PC-9 (cell line): Measurements from ENCODE around the gene MELTF. TPM values are rescaled to one million over a fixed set of nuclear protein-coding genes. Genes with fewer than 3 reads are reported as not detected.

Source experiments
- BruUV-seq: library from RNA; stranded (reverse); fragments of 400-500 nt; replicated peaks from 2 replicates; lab custom pipeline; 2021; lab: Mats Ljungman, UMichigan
- CTCF ChIA-PET: fragments of 300-600 bp; sonication (Branson Sonifier 250); formaldehyde crosslinking; loops from one replicate; lab custom pipeline; 2022; ENCODE audit warnings: antibody characterized with exemption; lab: Charles Lee
- POLR2A ChIA-PET: fragments of 300-600 bp; sonication (Branson Sonifier 250); formaldehyde crosslinking; loops from one replicate; lab custom pipeline; 2022; ENCODE audit warnings: antibody characterized with exemption; ENCODE audit not compliant: unreplicated experiment; lab: Charles Lee
- DNase-seq, 2 experiments: peaks; one replicate each; pipeline versions ENCODE4 v3.0.0 to v3.0.0-alpha.2; 2015 to 2022; ENCODE audit warnings: mixed read lengths in 1 of 2
- H2AFZ ChIP-seq: fragments of 200-600 bp; sonication (generic); 2 replicates; pipeline ENCODE4 v1.8.1; 2017; ENCODE audit warnings: antibody characterized with exemption
- H3F3A ChIP-seq: fragments of 200-600 bp; sonication (generic); 2 replicates; pipeline ENCODE4 v1.8.1; 2017; ENCODE audit warnings: antibody characterized with exemption, mild to moderate bottlenecking, low read depth; ENCODE audit not compliant: insufficient read depth
- H3K27ac ChIP-seq: fragments of 200-600 bp; sonication (generic); 2 replicates; pipeline ENCODE4 v1.6.1; 2016; ENCODE audit warnings: mixed run types
- H3K27me3 ChIP-seq: fragments of 200-600 bp; sonication (generic); 2 replicates; pipeline ENCODE4 v1.6.1; 2016; ENCODE audit warnings: low read depth, mixed run types; ENCODE audit not compliant: insufficient read depth
- H3K36me3 ChIP-seq: fragments of 200-600 bp; sonication (generic); 2 replicates; pipeline ENCODE4 v1.6.1; 2016; ENCODE audit warnings: low read depth, mixed run types
- H3K4me1 ChIP-seq: fragments of 200-600 bp; sonication (generic); replicated peaks from 2 replicates; pipeline ENCODE4 v1.6.1; 2016; ENCODE audit warnings: mixed run types; ENCODE audit not compliant: insufficient read depth
- H3K4me2 ChIP-seq: fragments of 200-600 bp; sonication (generic); 2 replicates; pipeline ENCODE4 v1.6.1; 2017; ENCODE audit warnings: mixed run types
- H3K4me3 ChIP-seq: fragments of 200-600 bp; sonication (generic); 2 replicates; pipeline ENCODE4 v1.6.1; 2016; ENCODE audit warnings: mixed run types
- H3K79me2 ChIP-seq: fragments of 200-600 bp; sonication (generic); 2 replicates; pipeline ENCODE4 v1.6.1; 2017; ENCODE audit warnings: low read depth, mixed run types
- H3K9me2 ChIP-seq: fragments of 200-600 bp; sonication (generic); 2 replicates; pipeline ENCODE4 v1.8.1; 2017; ENCODE audit warnings: mild to moderate bottlenecking; ENCODE audit not compliant: insufficient read depth
- H3K9me3 ChIP-seq: fragments of 200-600 bp; sonication (generic); 2 replicates; pipeline ENCODE4 v1.8.1; 2016; ENCODE audit warnings: low read depth; ENCODE audit not compliant: insufficient read depth
- H4K20me1 ChIP-seq: fragments of 200-600 bp; sonication (generic); 2 replicates; pipeline ENCODE4 v1.8.1; 2017; ENCODE audit not compliant: insufficient read depth
- CTCF ChIP-seq: fragments of 200-600 bp; sonication (generic); conservative IDR thresholded peaks from 2 replicates; pipeline ENCODE4 v1.6.1; 2017; ENCODE audit warnings: mixed run types, antibody characterized with exemption, mild to moderate bottlenecking, moderate library complexity
- EZH2 ChIP-seq: fragments of 200-600 bp; sonication (generic); IDR thresholded peaks from 2 replicates; pipeline ENCODE4 v1.8.0; 2017; ENCODE audit warnings: antibody characterized with exemption, low read depth
- intact Hi-C: fragments of 100-400 bp; cut with micrococcal nuclease; formaldehyde crosslinking; loops from one replicate; pipeline ENCODE4 v1.10.0; 2022; ENCODE audit not compliant: unreplicated experiment
- total RNA-seq: library from RNA; stranded (reverse); gene quantifications from 2 replicates; pipeline ENCODE4 v1.2.3, GENCODE V29; 2021

Gene MELTF
- total RNA-seq, 1 experiment from 2014 or later = 154 TPM

GRCh38 chr3:197007296-197007940, 22.2 kb downstream of the MELTF start:
- no peaks in the 10 kb centered on the region for H3K27me3 ChIP-seq
- no peak overlapping the region for H2AFZ ChIP-seq
- H3K27ac ChIP-seq = no peak overlapping the region
- TF ChIP-seq EZH2 (no peak), CTCF (no peak)
- no peak overlapping the region for H3K4me2 ChIP-seq
- intact Hi-C loops = no loop called here
- H3K79me2 ChIP-seq = no peaks in the 10 kb centered on the region
- H3K4me3 ChIP-seq = no peak overlapping the region
- no peaks in the 10 kb centered on the region for H3K9me3 ChIP-seq
- no peaks in the 10 kb centered on the region for H3K4me1 ChIP-seq
- ChIA-PET POLR2A (interaction anchor here (0.7 kb wide), 1 partner anchor 42 kb away, joined by 3 read pairs; no protein-coding TSS in a partner anchor), CTCF (no interaction called here)
- no peaks in the 10 kb centered on the region for H3K36me3 ChIP-seq
- H3K9me2 ChIP-seq = no peaks in the 10 kb centered on the region
- H3F3A ChIP-seq = no peaks in the 10 kb centered on the region
- BruUV-seq = no TSS peak
- DNase-seq = peak in 1 of 2 experiments; percentile 31
- no peaks in the 10 kb centered on the region for H4K20me1 ChIP-seq

- Histone ChIP-seq H3K27me3 (no peaks in the 10 kb centered on the region), H3K27ac (no peak overlapping the region), H3K79me2 (no peaks in the 10 kb centered on the region), H3K9me2 (no peaks in the 10 kb centered on the region), H4K20me1 (no peaks in the 10 kb centered on the region), H3K36me3 (no peaks in the 10 kb centered on the region), H3F3A (no peaks in the 10 kb centered on the region), H3K4me2 (no peak overlapping the region), H3K4me1 (no peaks in the 10 kb centered on the region), H3K4me3 (no peak overlapping the region), H3K9me3 (no peaks in the 10 kb centered on the region), H2AFZ (no peak overlapping the region)
- BruUV-seq = no TSS peak
- no peak for TF ChIP-seq CTCF
- no peak for TF ChIP-seq EZH2
- no peak for DNase-seq
- POLR2A ChIA-PET = interaction anchor here (0.7 kb wide), 1 partner anchor 41 kb away, joined by 3 read pairs; no protein-coding TSS in a partner anchor
- CTCF ChIA-PET = no interaction called here
- intact Hi-C loops = no loop called here
Observed at GRCh38 chr3:197006860-197007259, 22.8 kb downstream of the MELTF start.

GRCh38 chr3:197006446-197006845, 23.2 kb downstream of the MELTF start:
- TF ChIP-seq CTCF = no peak
- TF ChIP-seq EZH2 = no peak
- Histone ChIP-seq H3F3A (no peaks in the 10 kb centered on the region), H3K9me2 (no peaks in the 10 kb centered on the region), H3K4me1 (no peaks in the 10 kb centered on the region), H3K4me2 (no peak overlapping the region), H3K27me3 (no peaks in the 10 kb centered on the region), H3K27ac (no peak overlapping the region), H2AFZ (no peak overlapping the region), H3K36me3 (no peaks in the 10 kb centered on the region), H4K20me1 (no peaks in the 10 kb centered on the region), H3K79me2 (no peaks in the 10 kb centered on the region), H3K9me3 (no peaks in the 10 kb centered on the region), H3K4me3 (no peak overlapping the region)
- no TSS peak for BruUV-seq
- intact Hi-C loops = no loop called here
- no peak for DNase-seq
- POLR2A ChIA-PET = no interaction called here
- CTCF ChIA-PET = no interaction called here
